Calu3 (cell line): ENCODE data around the gene ATP6V1G2. TPM values are rescaled to one million over a fixed set of nuclear protein-coding genes. Genes with fewer than 3 reads are reported as not detected.
A peak's percentile ranks its signal among the peaks of the same experiment; 100 is the strongest.
"Not testable (repeated sequence)": the region's sequence is repeated elsewhere in the genome, so short reads cannot be mapped to it uniquely, and the experiment has no call there.

ENCODE experiments used
- BruUV-seq: library from RNA; stranded (reverse); fragments of 400-500 nt; replicated peaks from 2 replicates; lab custom pipeline; 2021; lab: Mats Ljungman, UMichigan
- CTCF ChIA-PET: fragments of 300-600 bp; sonication (Branson Sonifier 250); formaldehyde crosslinking; loops from one replicate; lab custom pipeline; 2022; ENCODE audit warnings: antibody characterized with exemption; lab: Charles Lee
- DNase-seq: peaks from one replicate; pipeline ENCODE4 v3.0.0; 2022
- H3K27ac Mint-ChIP-seq: one replicate; pipeline ENCODE4 v1.8.0; 2022; ENCODE audit warnings: mixed read lengths; ENCODE audit not compliant: unreplicated experiment
- H3K27me3 Mint-ChIP-seq: one replicate; pipeline ENCODE4 v1.8.0; 2022; ENCODE audit warnings: mixed read lengths; ENCODE audit not compliant: unreplicated experiment
- H3K36me3 Mint-ChIP-seq: one replicate; pipeline ENCODE4 v1.8.0; 2022; ENCODE audit warnings: mild to moderate bottlenecking, moderate library complexity, mixed read lengths; ENCODE audit not compliant: insufficient read depth, unreplicated experiment
- H3K4me1 Mint-ChIP-seq: one replicate; pipeline ENCODE4 v1.8.0; 2022; ENCODE audit warnings: mild to moderate bottlenecking, low read depth, mixed read lengths; ENCODE audit not compliant: unreplicated experiment
- H3K4me3 Mint-ChIP-seq: one replicate; pipeline ENCODE4 v1.8.0; 2022; ENCODE audit warnings: mild to moderate bottlenecking, low read depth, moderate library complexity, mixed read lengths; ENCODE audit not compliant: unreplicated experiment
- H3K9me3 Mint-ChIP-seq: one replicate; pipeline ENCODE4 v1.8.0; 2022; ENCODE audit warnings: low read depth, mixed read lengths; ENCODE audit not compliant: unreplicated experiment
- CTCF ChIP-seq: fragments of 200-600 bp; IDR thresholded peaks from one replicate; pipeline ENCODE4 v1.8.0; 2022; ENCODE audit warnings: antibody characterized with exemption; ENCODE audit not compliant: unreplicated experiment
- intact Hi-C: fragments of 100-400 bp; cut with micrococcal nuclease; formaldehyde crosslinking; loops from one replicate; pipeline ENCODE4 v1.10.0; 2022; ENCODE audit not compliant: unreplicated experiment
- total RNA-seq: library from RNA; stranded (reverse); gene quantifications from 2 replicates; pipeline ENCODE4 v1.2.3, GENCODE V29; 2022

Gene ATP6V1G2
- total RNA-seq, 1 experiment from 2014 or later: 1.0 TPM

GRCh38 chr6:31510007-31510406 is 36.4 kb downstream of the ATP6V1G2 start:
- Mint-ChIP-seq H3K27me3 (no peaks in the 10 kb centered on the region), H3K36me3 (peaks cover 38% of the 10 kb centered on the region), H3K4me3 (no peak overlapping the region), H3K9me3 (peaks cover 3% of the 10 kb centered on the region), H3K4me1 (no peaks in the 10 kb centered on the region), H3K27ac (no peak overlapping the region)
- TF ChIP-seq CTCF: no peak
- CTCF ChIA-PET: no interaction called here
- BruUV-seq: no TSS peak
- intact Hi-C loops: no loop called here
- no peak for DNase-seq

GRCh38 chr6:31509036-31509435 is 37.4 kb downstream of the ATP6V1G2 start:
- H3K4me3 Mint-ChIP-seq, BruUV-seq, H3K4me1 Mint-ChIP-seq, DNase-seq, intact Hi-C loops, CTCF ChIA-PET, H3K9me3 Mint-ChIP-seq, H3K27me3 Mint-ChIP-seq, H3K27ac Mint-ChIP-seq: not testable (repeated sequence)
- peaks cover 42% of the 10 kb centered on the region for H3K36me3 Mint-ChIP-seq

- Mint-ChIP-seq H3K36me3 (peaks cover 42% of the 10 kb centered on the region), H3K27me3 (no peaks in the 10 kb centered on the region), H3K4me3 (no peak overlapping the region), H3K4me1 (peaks cover 42% of the 10 kb centered on the region), H3K27ac (no peak overlapping the region), H3K9me3 (peaks cover 3% of the 10 kb centered on the region)
- intact Hi-C loops: no loop called here
- CTCF ChIA-PET: interaction anchor here (0.6 kb wide), 1 partner anchor 25 kb away, joined by 3 read pairs; no protein-coding TSS in a partner anchor
- no peak for DNase-seq
- no peak for TF ChIP-seq CTCF
- no TSS peak for BruUV-seq
Measured at GRCh38 chr6:31502586-31502985, 43.8 kb downstream of the ATP6V1G2 start.

- H3K27ac Mint-ChIP-seq, intact Hi-C loops, DNase-seq, BruUV-seq, H3K27me3 Mint-ChIP-seq, H3K9me3 Mint-ChIP-seq: not testable (repeated sequence)
- H3K36me3 Mint-ChIP-seq: peaks cover 40% of the 10 kb centered on the region
- peaks cover 67% of the 10 kb centered on the region for H3K4me1 Mint-ChIP-seq
- peak overlapping the region; percentile 88 for H3K4me3 Mint-ChIP-seq
- CTCF ChIA-PET: interaction anchor here (2.2 kb wide), 1 partner anchor 42 kb away, joined by 8 read pairs; the partner anchor contains the start of gene DDX39B
Measured at GRCh38 chr6:31499648-31500047, 46.8 kb downstream of the ATP6V1G2 start.

GRCh38 chr6:31498748-31499147 is 47.7 kb downstream of the ATP6V1G2 start:
- intact Hi-C loops: no loop called here
- CTCF ChIA-PET: interaction anchor here (0.6 to 2.2 kb wide), 4 partner anchors 43 to 205 kb away, joined by 3 to 8 read pairs (median 6); partner anchors contain the start of genes ABHD16A and DDX39B

More at GRCh38 chr6:31498748-31499147, 47.7 kb downstream of the ATP6V1G2 start:
- H3K27me3 Mint-ChIP-seq: no peaks in the 10 kb centered on the region
- H3K9me3 Mint-ChIP-seq: peaks cover 3% of the 10 kb centered on the region
- H3K27ac Mint-ChIP-seq: peak overlapping the region; percentile 62
- peak; percentile 40 for DNase-seq
- BruUV-seq: no TSS peak
- peaks cover 49% of the 10 kb centered on the region for H3K36me3 Mint-ChIP-seq
- H3K4me3 Mint-ChIP-seq: peak overlapping the region; percentile 88
- peaks cover 71% of the 10 kb centered on the region for H3K4me1 Mint-ChIP-seq
- TF ChIP-seq CTCF: no peak
